Measurements from ENCODE around the gene SETBP1.

Gene SETBP1

GRCh38 chr18:45069546-45069945 lies 388.9 kb downstream of the SETBP1 start:
- DNase-seq (ENCODE audit: low read depth, low spot score), result no peak
- H3K27ac ChIP-seq, result no peak overlapping the region

- DNase-seq (ENCODE audit: low read depth, low spot score), result no peak
Measured at GRCh38 chr18:45071956-45072355, 391.3 kb downstream of the SETBP1 start.

GRCh38 chr18:45073556-45073955 lies 392.9 kb downstream of the SETBP1 start:
- DNase-seq (ENCODE audit: low read depth, low spot score), result no peak
- H3K27ac ChIP-seq, result no peak overlapping the region

More at GRCh38 chr18:45071956-45072355, 391.3 kb downstream of the SETBP1 start:
- H3K27ac ChIP-seq, result no peak overlapping the region

- no peak for DNase-seq (ENCODE audit: low read depth, low spot score)
- no peak overlapping the region for H3K27ac ChIP-seq
Measured at GRCh38 chr18:45081566-45082181, 401.0 kb downstream of the SETBP1 start.

GRCh38 chr18:45083226-45083855 lies 402.7 kb downstream of the SETBP1 start:
- H3K27ac ChIP-seq, result no peak overlapping the region

GRCh38 chr18:45084206-45084605 lies 403.5 kb downstream of the SETBP1 start:
- H3K27ac ChIP-seq, result no peak overlapping the region
- DNase-seq (ENCODE audit: low read depth, low spot score), result no peak

More at GRCh38 chr18:45083226-45083855, 402.7 kb downstream of the SETBP1 start:
- DNase-seq (ENCODE audit: low read depth, low spot score), result no peak

GRCh38 chr18:45085916-45086624 lies 405.4 kb downstream of the SETBP1 start:
- H3K27ac ChIP-seq, result no peak overlapping the region
- DNase-seq (ENCODE audit: low read depth, low spot score), result no peak

- no peak for DNase-seq (ENCODE audit: low read depth, low spot score)
- no peak overlapping the region for H3K27ac ChIP-seq
Measured at GRCh38 chr18:45086777-45087176, 406.1 kb downstream of the SETBP1 start.

GRCh38 chr18:45090526-45091140 lies 409.9 kb downstream of the SETBP1 start:
- no peak for DNase-seq (ENCODE audit: low read depth, low spot score)
- H3K27ac ChIP-seq, result no peak overlapping the region

- H3K27ac ChIP-seq, result no peak overlapping the region
- DNase-seq (ENCODE audit: low read depth, low spot score), result no peak
Measured at GRCh38 chr18:45100321-45101105, 419.8 kb downstream of the SETBP1 start.

- DNase-seq (ENCODE audit: low read depth, low spot score), result no peak
- no peak overlapping the region for H3K27ac ChIP-seq
Measured at GRCh38 chr18:45102126-45102525, 421.4 kb downstream of the SETBP1 start.

GRCh38 chr18:45102863-45103262 lies 422.2 kb downstream of the SETBP1 start:
- no peak overlapping the region for H3K27ac ChIP-seq
- no peak for DNase-seq (ENCODE audit: low read depth, low spot score)

GRCh38 chr18:45103319-45104048 lies 422.8 kb downstream of the SETBP1 start:
- no peak overlapping the region for H3K27ac ChIP-seq
- DNase-seq (ENCODE audit: low read depth, low spot score), result no peak

- no peak for DNase-seq (ENCODE audit: low read depth, low spot score)
- no peak overlapping the region for H3K27ac ChIP-seq
Measured at GRCh38 chr18:45104049-45104395, 423.3 kb downstream of the SETBP1 start.

- H3K27ac ChIP-seq, result no peak overlapping the region
- DNase-seq (ENCODE audit: low read depth, low spot score), result no peak
Measured at GRCh38 chr18:45106331-45106774, 425.7 kb downstream of the SETBP1 start.

GRCh38 chr18:45107425-45107824 lies 426.7 kb downstream of the SETBP1 start:
- DNase-seq (ENCODE audit: low read depth, low spot score), result peak; percentile 57
- H3K27ac ChIP-seq, result no peak overlapping the region

GRCh38 chr18:45108754-45109153 lies 428.1 kb downstream of the SETBP1 start:
- no peak overlapping the region for H3K27ac ChIP-seq

GRCh38 chr18:45109271-45109670 lies 428.6 kb downstream of the SETBP1 start:
- no peak for DNase-seq (ENCODE audit: low read depth, low spot score)
- no peak overlapping the region for H3K27ac ChIP-seq

More at GRCh38 chr18:45108754-45109153, 428.1 kb downstream of the SETBP1 start:
- no peak for DNase-seq (ENCODE audit: low read depth, low spot score)

GRCh38 chr18:45109706-45110105 lies 429.0 kb downstream of the SETBP1 start:
- no peak for DNase-seq (ENCODE audit: low read depth, low spot score)

More at GRCh38 chr18:45109706-45110105, 429.0 kb downstream of the SETBP1 start:
- no peak overlapping the region for H3K27ac ChIP-seq
